ENCODE results near the gene RNF103.

- TF ChIP-seq, protein P1, sequence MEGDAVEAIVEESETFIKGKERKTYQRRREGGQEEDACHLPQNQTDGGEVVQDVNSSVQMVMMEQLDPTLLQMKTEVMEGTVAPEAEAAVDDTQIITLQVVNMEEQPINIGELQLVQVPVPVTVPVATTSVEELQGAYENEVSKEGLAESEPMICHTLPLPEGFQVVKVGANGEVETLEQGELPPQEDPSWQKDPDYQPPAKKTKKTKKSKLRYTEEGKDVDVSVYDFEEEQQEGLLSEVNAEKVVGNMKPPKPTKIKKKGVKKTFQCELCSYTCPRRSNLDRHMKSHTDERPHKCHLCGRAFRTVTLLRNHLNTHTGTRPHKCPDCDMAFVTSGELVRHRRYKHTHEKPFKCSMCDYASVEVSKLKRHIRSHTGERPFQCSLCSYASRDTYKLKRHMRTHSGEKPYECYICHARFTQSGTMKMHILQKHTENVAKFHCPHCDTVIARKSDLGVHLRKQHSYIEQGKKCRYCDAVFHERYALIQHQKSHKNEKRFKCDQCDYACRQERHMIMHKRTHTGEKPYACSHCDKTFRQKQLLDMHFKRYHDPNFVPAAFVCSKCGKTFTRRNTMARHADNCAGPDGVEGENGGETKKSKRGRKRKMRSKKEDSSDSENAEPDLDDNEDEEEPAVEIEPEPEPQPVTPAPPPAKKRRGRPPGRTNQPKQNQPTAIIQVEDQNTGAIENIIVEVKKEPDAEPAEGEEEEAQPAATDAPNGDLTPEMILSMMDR (conservative IDR thresholded peaks at IDR 0.05; ENCODE audit: low read depth, low read length) = no peak
- TF ChIP-seq EZH2 (IDR thresholded peaks at IDR 0.05; ENCODE audit: borderline replicate concordance, low read depth, low read length, poor library complexity, severe bottlenecking) = no peak
Measured at GRCh38 chr2:86623494-86624266, at the start of gene RNF103.

All from A673 (cell line).